ENCODE data around the gene KLHL33.

- TF ChIP-seq EZH2phosphoT487 (IDR thresholded peaks at IDR 0.05; ENCODE audit: borderline replicate concordance, low read length) (no peak), CTCF (conservative IDR thresholded peaks at IDR 0.05; ENCODE audit: low read depth, low read length) (no peak), EZH2 (IDR thresholded peaks at IDR 0.05; ENCODE audit: low read length, unreplicated experiment) (no peak)
These were observed 58.8 kb downstream of the KLHL33 start for GRCh38 chr14:20377171-20377570.
